HG03039 (cell line): Measurements from ENCODE around the gene CGRRF1.

ENCODE experiments used
- ATAC-seq: cut with Tn5 transposase; IDR thresholded peaks from one replicate; pipeline ENCODE4 v1.9.1; 2021; ENCODE audit warnings: mild to moderate bottlenecking, moderate library complexity; ENCODE audit not compliant: unreplicated experiment

Gene CGRRF1

DNA sequence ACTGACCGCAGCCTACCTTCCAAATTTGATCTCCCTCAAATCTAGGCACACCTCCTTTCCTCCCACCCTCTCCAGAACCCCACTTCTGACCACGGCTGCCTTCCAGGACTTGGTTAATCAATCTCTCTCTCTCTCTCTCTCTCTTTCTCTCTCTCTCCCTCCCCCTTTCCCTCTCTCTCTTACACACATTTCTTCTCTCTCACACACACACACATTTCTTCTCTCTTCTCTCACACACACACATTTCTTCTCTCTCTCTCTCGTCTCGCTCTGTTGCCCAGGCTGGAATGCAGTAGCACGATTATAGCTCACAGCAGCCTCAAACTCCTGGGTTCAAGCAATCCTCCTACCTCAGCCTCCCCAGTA is 20.4 kb upstream of the CGRRF1 start:
- ATAC-seq, result peak; percentile 23

DNA sequence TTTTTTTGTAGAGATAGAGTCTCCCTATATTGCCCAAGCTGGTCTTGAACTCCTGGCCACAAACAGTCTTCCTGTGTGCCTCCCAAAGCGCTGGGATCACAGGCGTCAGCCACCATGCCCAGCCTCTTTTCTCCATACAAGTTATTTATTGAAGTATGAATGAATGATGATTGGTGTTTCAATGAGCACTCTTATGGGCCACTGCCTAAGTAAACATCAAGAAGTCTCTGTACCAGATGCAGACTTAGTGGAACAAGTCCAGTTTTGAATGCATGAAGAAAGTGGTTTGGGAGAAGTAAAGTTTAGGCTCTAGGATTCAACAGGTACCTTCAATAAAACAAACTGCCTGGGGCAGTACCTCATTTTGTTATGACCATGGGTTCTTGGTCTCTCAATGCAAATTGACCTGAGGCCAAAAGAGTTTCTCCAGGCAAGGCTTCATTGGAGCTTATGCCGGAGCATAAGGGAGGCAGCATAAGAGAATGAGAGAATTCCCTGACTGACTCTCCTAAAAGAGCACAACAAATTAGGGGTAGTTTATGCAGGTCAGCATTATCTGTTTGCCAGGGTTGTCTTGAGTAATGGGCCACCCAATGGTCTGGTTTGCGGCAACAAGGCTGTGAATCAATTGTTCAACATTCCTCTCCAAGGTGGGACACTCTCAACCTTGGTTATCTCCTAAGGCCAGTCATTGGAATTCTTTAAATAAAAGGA is 19.8 kb upstream of the CGRRF1 start:
- no peak for ATAC-seq

DNA sequence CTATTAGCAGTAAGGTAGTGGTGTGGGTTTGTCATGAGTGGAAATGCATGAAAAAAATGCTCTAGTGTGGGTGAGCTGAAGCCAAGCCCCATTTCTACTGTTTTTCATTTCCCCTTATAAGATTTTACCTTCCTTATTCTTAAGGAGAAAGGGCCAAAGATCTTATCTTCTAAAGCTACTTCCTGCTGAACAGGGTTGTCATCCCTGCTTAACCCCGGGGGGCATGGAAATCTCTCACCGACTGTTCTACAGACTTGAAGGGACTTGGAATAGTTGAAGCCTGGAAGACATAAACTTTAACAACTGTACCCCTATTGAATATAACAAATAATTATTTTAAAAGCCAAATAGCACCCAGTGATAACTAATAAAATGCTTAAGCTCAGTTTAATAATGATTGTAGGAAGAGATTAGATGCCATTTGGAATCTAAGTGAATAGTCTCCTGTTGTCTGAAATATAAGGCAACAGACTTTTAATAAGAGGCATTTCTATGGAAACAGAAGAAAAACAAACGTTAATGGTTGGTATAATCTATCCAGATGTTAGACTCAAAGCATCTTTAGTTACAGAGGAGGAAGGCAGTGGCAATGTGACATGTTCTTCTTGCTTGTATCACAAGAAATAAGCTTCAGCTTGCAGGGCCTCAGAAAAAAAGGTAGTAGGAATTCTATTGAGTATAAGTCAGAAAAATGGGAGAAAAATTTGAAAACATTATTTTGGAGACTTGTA is 19.1 kb upstream of the CGRRF1 start:
- ATAC-seq, result no peak

DNA sequence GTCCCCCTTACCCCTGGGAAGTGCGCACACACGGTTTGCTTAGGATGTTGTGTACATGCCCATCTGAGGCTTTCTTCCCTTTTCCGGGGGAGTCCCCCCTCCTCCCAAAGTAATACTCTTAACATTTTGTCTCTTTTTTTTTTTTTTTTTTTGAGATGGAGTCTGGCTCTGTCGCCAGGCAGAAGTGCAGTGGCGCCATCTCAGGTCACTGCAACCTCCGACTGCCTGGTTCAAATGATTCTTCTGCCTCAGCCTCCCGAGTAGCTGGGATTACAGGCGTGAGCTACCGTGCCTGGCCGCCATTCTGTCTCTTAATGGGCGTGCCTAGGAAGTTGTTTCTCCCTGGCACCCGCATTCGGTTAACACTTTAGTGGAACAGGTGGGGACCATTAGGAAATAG is 16.4 kb upstream of the CGRRF1 start:
- no peak for ATAC-seq

DNA sequence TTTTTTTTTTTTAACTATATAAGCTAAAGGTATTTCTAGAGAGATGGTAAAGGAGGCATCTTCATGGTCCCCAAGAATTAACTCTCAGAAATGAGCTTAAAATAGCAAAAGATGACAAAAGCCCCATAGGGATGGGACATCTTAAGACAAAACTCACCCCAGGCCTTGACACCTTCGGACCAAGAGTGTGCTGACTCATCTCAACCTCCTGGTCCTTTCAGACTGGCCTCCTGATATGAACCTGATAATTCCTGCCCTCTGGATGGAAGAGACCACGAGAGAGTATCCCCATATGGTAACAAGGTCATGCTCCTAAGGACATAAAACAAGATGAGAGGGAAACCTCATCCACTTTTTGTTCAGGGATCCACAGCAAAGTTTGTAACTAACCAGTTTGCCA is 12.5 kb upstream of the CGRRF1 start:
- no peak for ATAC-seq

DNA sequence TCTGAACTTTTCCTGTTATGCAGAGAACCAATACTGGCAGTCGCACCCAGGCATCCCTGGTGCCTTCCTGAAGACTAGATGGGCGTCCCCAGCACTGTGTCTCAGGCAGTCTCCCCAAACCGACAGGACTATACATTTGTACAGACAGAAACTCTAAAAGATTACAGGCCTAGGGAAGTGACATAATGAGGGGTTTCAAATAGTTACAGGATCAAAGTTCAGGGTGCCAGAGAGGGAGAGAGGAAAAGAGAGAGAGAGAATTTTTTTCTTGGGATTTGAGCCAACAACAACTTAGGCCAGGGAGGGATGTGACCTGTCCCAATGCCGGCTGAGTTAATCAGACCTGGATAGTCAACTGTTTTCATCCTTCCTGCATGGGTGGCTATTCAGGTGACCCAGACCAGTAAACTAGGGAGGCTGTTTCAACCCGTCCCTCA is 11.6 kb upstream of the CGRRF1 start:
- no peak for ATAC-seq

DNA sequence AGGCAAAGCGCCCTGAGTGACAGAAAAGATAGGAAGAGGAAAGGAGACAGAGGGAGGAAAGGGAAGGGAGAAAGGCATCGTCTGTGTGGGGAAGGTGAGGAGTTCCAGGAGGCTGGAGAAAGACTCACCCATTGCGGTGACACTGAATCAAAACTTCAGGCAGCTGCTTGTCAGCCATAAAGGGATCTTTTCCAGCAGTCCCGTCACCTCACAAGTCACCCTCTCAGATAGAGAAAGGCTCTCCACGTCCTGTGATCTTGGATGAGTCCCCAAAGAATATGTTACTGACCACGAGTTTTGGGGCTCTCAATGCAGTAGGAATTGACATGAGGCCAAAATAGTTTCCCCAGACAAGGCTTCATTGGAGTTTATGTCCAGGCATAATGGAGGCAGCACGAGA is 11.1 kb upstream of the CGRRF1 start:
- ATAC-seq, result no peak

DNA sequence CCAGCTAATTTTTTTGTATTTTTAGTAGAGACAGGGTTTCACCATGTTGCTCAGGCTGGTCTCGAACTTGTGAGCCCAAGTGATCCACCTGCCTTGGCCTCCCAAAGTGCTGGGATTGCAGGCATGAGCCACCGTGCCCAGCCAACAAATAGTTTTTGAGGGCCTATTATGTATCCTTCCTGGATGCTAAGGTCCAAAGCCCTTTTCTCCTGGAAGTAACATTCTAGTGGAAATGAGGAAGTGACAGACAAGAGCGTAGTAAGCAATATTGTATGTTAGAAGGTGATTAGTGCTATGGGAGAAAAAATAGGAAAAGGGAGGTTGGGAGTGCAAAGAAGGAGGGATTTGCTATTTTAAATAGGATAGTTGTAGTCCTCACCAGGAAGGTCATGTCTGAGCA is 9.0 kb upstream of the CGRRF1 start:
- ATAC-seq, result no peak

DNA sequence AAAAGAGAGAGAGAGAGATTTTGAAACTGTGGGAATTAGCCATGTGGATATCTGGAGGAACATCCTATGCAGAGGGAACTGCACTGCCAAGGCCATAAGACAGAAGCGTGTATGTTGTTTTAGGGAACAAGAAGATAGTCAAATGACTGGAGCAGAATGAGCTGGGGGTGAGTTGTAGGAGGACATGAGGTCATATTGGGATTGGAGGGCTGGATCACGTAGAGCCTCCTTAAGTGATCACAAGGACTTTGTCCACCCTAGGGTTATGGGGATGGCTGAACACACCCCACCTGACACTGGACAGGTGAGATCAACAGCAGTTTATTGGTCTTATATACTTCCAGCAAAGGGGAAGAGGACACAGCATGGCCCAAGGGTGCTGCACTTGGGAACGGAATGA is 8.2 kb upstream of the CGRRF1 start:
- ATAC-seq, result no peak

DNA sequence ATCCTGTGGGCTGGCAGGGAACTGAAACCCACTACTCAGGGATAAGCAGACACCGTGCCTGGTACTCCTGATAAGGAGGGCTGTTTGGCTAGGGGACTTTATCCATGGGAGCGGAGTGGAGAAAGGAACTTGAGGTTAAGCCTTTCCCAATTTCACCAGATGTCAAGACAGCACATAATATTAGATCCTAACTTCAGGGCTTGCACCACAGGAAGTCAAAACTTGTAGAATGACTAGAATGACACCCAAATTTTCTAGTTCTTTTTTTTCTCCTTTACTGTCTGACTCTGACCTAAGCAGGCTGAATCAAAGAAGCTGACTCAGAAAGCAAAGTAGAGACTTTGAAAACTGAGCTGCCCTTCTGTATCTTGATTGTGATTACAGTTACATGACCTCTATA is 7.1 kb upstream of the CGRRF1 start:
- no peak for ATAC-seq

DNA sequence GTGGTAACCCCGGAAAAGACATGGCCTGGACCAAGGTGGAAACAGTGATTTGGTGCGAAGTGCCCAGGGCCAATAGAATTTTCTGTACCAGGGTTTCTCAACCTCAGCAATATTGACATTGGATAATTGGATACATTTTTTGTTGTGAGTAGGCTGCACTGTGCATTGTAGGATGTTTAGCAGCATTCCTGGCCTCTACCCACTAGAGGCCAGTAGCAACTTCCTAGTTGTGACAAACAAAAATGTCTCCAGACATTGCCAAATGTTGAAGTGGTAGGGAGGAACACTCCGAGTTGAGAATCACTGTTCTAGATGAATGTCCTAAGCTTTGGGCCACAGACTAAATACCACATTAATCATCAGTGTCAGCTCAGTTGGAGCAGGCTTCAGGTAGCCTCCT is 6.2 kb upstream of the CGRRF1 start:
- no peak for ATAC-seq

DNA sequence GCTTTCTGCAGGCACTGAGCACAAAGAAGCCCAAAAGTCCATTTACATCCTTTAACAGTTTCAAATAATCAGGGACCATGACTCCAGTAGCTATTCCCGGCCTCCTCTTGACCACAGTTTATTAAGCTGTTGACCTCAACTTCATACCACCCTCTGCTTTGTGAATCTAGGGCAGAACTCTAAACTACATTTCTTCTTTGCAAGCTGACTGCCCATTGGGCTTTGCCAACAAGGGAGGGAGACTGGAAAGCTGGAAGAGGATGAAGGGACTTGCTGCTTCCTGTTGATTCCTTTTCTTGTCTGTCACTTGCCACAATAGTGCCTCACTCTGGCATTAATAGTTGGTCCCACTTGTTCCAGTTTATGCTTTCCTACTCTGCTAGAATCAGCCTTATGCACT is 2.7 kb downstream of the CGRRF1 start:
- ATAC-seq, result no peak

DNA sequence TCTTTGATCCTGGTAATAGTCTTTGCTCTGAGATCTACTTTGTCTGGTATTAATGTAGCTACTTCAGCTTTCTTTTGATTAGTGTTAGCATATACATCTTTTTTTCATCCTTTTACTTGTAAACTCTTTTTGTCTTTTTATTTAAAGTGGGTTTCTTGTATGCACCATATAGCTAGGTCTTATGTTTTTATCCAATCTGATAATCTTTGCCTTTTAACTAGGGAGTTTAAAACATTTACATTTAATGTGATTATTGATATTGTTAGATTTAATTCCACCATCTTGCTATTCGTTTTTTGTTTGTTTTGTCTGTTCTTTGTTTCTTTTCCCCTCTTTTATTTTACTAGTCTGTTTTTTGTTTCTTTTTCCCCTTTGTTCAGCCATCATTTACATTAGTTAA is 6.0 kb downstream of the CGRRF1 start:
- ATAC-seq, result no peak

DNA sequence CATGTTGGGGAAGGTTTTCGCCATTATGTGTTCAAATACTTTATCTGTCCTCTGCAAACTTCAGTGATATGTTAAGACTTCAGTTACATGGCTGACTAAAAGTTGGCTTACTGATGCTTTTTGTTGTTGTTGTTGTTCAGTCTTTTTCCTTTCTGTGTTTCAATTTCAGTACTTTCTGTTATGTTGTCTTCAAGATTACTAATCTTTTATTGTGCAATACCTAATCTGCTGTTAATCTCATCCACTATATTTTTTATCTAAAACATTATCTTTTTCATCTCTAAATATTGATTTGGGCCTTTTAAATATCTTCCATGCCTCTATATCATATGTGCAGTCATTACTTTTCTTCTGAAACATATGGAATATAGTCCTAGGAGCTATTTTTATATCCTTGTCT is 7.0 kb downstream of the CGRRF1 start:
- ATAC-seq, result no peak

DNA sequence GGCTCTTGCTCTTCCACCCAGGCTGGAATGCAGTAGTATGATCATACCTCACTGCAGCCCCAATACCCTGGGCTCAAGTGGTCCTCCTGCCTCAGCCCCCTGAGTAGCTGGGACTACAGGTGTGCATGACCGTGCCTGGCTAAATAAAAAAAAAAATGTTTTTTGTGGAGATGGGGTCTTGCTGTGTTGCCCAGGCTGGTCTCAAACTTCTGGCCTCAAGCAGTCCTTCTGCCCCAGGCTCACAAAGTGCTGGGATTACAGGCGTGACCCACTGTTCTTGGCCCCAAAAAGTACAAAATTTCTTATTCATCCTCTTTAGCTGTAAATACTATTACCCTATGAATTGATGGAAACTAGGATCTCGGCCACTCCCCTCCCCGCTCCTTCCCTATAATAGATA is 14.7 kb downstream of the CGRRF1 start:
- ATAC-seq, result no peak

DNA sequence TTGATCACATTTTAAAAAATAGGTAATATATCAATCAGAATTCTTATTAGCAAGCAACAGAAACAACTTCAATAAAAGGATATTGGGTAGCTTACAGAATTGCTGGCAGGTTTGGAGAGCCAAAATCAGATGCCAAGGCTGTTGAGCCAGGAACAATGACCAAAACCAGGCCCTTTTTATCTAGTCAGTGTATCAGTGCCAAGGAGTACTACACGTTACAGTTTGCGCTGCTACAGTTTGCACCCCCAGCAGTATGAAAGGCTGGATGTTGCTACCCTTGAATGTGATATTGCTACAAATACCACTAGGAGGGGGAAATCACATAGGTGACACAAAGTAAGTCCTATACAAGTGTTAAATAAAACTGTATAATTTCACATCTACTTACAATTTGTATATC is 19.3 kb downstream of the CGRRF1 start:
- ATAC-seq, result no peak

DNA sequence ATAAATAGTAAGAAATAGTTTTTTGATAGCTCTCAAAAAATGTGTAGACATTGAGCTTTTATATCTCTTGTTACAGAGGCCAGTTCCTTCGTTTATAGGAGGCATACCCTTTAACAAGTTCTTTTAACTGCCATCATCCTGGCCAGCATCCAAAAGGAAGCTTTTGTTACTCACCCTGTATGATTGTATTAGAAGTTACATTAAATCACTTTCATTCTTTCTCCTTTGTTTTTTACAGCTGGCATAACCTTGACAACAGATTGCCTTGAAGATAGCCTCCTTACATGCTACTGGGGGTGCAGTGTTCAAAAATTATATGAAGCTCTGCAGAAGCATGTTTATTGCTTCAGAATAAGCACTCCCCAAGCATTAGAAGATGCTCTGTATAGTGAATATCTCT is 20.1 kb downstream of the CGRRF1 start:
- ATAC-seq, result no peak

DNA sequence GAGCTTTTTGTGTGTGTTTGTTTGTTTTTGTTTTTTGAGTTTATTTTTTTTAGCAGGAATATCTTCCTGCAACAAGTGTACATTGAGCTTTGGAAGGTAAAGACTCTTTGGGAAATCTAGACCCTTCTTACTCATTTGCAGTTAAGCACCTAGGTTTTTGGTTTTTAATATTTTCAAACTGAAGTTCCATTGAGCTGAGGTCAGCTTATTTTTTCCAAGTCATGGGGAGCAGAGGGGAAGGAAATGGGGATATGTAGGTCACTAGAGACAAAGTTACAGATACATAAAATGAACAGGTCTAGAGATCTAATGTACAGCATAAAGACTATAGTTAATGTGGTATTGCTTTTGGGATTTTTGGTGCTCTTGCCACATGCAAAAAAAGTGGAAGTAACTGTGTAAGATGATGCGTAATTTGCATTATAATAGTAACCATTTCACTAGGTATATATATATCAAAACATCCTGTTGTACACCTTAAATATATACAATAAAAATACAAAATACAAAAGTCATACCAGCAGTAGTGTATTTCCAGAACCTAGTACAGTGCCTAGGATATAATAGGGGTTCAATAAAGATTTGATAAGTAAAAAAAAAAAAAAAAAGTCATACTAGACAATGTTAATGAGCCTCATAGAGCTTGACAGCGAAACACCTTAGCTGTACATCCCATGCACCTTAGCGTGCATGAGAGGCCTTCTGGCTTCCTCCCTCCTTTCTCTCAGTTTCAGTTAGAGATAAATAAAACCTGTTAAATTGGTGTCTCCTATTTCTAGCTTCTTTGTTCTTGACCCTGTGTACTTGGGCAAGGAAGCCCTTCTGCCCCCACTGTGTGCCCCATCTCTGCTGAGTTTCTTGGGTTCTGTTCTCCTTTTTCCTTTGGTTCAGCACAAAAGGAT is 22.7 kb downstream of the CGRRF1 start:
- ATAC-seq, result peak; percentile 87

DNA sequence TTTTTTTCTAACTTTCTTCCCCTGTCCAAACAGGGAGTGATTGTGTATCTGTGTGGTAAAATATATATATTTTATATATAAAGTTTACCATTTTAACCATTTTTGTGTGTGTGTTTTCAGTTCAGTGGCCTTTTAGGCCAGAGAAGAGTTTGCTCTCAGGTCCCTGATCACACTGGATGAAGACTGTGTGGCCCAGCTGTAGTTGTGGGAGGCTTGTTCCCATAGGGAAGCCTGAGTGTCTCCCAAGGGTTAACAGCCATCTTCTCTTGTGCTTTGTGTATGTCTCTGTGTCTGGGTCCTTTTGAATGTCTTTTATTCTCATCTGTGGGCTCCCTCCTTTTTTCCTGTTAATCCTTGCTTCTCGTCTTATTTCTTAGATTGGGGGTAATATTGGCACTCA is 23.4 kb downstream of the CGRRF1 start:
- peak; percentile 15 for ATAC-seq

DNA sequence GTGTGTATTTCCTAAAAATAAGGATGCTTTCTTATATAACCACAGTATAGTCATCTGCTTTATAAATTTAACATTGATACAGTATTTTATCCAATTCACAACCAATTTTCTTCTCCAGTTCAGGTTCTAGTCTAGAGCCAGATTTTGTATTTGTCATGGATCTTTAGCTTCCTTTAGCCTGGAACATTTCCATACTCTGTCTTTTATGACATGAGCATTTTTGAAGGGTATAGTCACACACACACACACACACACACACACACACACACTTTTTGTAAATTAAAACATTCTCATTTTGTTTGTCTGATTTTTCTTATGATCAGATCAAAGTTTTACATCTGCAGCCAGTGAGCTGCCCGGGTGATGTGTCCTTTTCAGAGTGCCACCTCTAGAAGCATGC is 25.4 kb downstream of the CGRRF1 start:
- ATAC-seq, result no peak

DNA sequence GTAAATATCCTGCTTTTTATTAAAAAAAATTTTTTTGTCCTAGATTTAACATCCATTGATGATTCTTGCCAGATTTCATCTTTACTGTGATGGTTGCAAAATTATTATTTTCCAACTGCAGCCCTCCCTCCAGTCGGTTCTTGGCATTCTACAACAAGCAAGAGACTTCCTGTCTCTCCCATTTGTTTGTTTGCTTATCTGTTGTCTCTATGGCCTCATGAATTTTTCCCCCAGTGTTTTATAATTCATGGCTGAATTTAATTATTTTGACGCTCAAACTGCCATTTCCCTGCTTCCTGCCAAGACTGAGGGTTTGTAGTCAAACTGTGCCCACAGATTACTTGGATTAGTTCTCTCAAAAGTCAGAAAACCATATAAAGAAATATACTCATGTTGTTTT is 25.9 kb downstream of the CGRRF1 start:
- ATAC-seq, result no peak

DNA sequence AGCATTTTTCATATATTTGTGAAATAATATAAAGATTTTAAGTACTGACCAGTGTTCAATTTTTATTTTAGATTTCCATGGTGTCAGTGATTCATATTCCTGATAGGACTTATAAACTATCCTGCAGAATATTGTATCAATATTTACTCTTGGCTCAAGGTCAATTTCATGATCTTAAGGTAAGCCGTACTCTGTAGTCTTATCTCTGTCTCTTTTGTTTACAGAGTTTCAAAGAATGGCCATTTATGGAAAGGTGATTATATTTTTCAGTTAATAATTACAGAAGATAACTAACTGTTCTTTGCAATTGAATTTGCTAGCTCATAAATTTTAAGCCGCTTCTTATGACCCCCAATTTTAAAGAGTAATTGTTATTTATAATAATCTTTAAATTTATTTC is 27.9 kb downstream of the CGRRF1 start:
- no peak for ATAC-seq
